ENCODE data around the gene SPAG17.

Gene SPAG17

GRCh38 chr1:118160806-118161205 lies 24.2 kb downstream of the SPAG17 start:
- Histone ChIP-seq H3K4me1 (peaks cover 0 to 11% (median 0%) of the 10 kb centered on the region in 4 donors), H3K27ac (no peak overlapping the region), H3K9me3 (no peaks in the 10 kb centered on the region), H3K4me3 (no peak overlapping the region), H3K36me3 (no peaks in the 10 kb centered on the region), H3K27me3 (no peaks in the 10 kb centered on the region)
- no peak for DNase-seq
- TF ChIP-seq CTCF (IDR thresholded peaks at IDR 0.05), result no peak
- intact Hi-C loops (cut with DNase I; ENCODE audit: low total_unique reads), result no loop called here

- H3K27me3 ChIP-seq, result no peaks in the 10 kb centered on the region
- H3K4me1 ChIP-seq, result peaks cover 0 to 11% (median 0%) of the 10 kb centered on the region in 4 donors
- H3K27ac ChIP-seq, result no peak overlapping the region
- no peaks in the 10 kb centered on the region for H3K9me3 ChIP-seq
- H3K4me3 ChIP-seq, result no peak overlapping the region
- DNase-seq, result no peak
- intact Hi-C loops (cut with DNase I; ENCODE audit: low total_unique reads), result no loop called here
- no peak for TF ChIP-seq CTCF (IDR thresholded peaks at IDR 0.05)
- no peaks in the 10 kb centered on the region for H3K36me3 ChIP-seq
Measured at GRCh38 chr1:118159569-118159968, 25.5 kb downstream of the SPAG17 start.

- intact Hi-C loops (cut with DNase I; ENCODE audit: low total_unique reads), result no loop called here
- TF ChIP-seq CTCF (IDR thresholded peaks at IDR 0.05), result no peak
- Histone ChIP-seq H3K4me1 (peaks cover 0 to 11% (median 0%) of the 10 kb centered on the region in 4 donors), H3K27ac (no peak overlapping the region), H3K36me3 (no peaks in the 10 kb centered on the region), H3K9me3 (no peaks in the 10 kb centered on the region), H3K27me3 (no peaks in the 10 kb centered on the region), H3K4me3 (no peak overlapping the region)
- no peak for DNase-seq
Measured at GRCh38 chr1:118158924-118159323, 26.1 kb downstream of the SPAG17 start.

GRCh38 chr1:118157506-118157905 lies 27.5 kb downstream of the SPAG17 start:
- no peak for DNase-seq
- no peaks in the 10 kb centered on the region for H3K27me3 ChIP-seq
- no peak for TF ChIP-seq CTCF (IDR thresholded peaks at IDR 0.05)
- H3K36me3 ChIP-seq, result no peaks in the 10 kb centered on the region
- intact Hi-C loops (cut with DNase I; ENCODE audit: low total_unique reads), result no loop called here
- H3K4me3 ChIP-seq, result no peak overlapping the region
- H3K4me1 ChIP-seq, result peaks cover 0 to 11% (median 0%) of the 10 kb centered on the region in 4 donors
- H3K27ac ChIP-seq, result no peak overlapping the region
- H3K9me3 ChIP-seq, result no peaks in the 10 kb centered on the region

- peaks cover 0 to 11% (median 0%) of the 10 kb centered on the region in 4 donors for H3K4me1 ChIP-seq
- H3K27me3 ChIP-seq, result no peaks in the 10 kb centered on the region
- H3K27ac ChIP-seq, result no peak overlapping the region
- no peaks in the 10 kb centered on the region for H3K36me3 ChIP-seq
- H3K4me3 ChIP-seq, result no peak overlapping the region
- no peaks in the 10 kb centered on the region for H3K9me3 ChIP-seq
- no peak for DNase-seq
- intact Hi-C loops (cut with DNase I; ENCODE audit: low total_unique reads), result no loop called here
- no peak for TF ChIP-seq CTCF (IDR thresholded peaks at IDR 0.05)
Measured at GRCh38 chr1:118155106-118155505, 29.9 kb downstream of the SPAG17 start.

GRCh38 chr1:118154220-118154619 lies 30.8 kb downstream of the SPAG17 start:
- no peak for DNase-seq
- H3K4me1 ChIP-seq, result peaks cover 0 to 3% (median 0%) of the 10 kb centered on the region in 4 donors
- H3K27me3 ChIP-seq, result no peaks in the 10 kb centered on the region
- no peaks in the 10 kb centered on the region for H3K9me3 ChIP-seq
- intact Hi-C loops (cut with DNase I; ENCODE audit: low total_unique reads), result loop anchor here (5.0 kb wide), 1 partner anchor 853 kb away; no protein-coding TSS in a partner anchor
- no peak overlapping the region for H3K4me3 ChIP-seq
- no peaks in the 10 kb centered on the region for H3K36me3 ChIP-seq
- TF ChIP-seq CTCF (IDR thresholded peaks at IDR 0.05), result no peak
- no peak overlapping the region for H3K27ac ChIP-seq
